H9 (cell line): Measurements from ENCODE around the gene CAMTA1. TPM values are rescaled to one million over a fixed set of nuclear protein-coding genes. Genes with fewer than 3 reads are reported as not detected.
A peak's percentile ranks its signal among the peaks of the same experiment; 100 is the strongest.

Experiments
- DNase-seq: peaks from one replicate; pipeline ENCODE4 v3.0.0-alpha.2; 2017
- H2AFZ ChIP-seq: one replicate; pipeline ENCODE4 v1.6.1; 2013; ENCODE audit warnings: mild to moderate bottlenecking, low read length, control low read depth, moderate library complexity
- H2AK5ac ChIP-seq: 2 replicates; pipeline ENCODE4 v1.6.1; 2013; ENCODE audit warnings: low read length, control low read depth, mixed read lengths; ENCODE audit not compliant: insufficient read length
- H2BK120ac ChIP-seq: one replicate; pipeline ENCODE4 v1.6.1; 2013; ENCODE audit warnings: low read depth, mild to moderate bottlenecking, low read length, control low read depth, inconsistent platforms; ENCODE audit not compliant: poor library complexity, severe bottlenecking
- H2BK12ac ChIP-seq: 2 replicates; pipeline ENCODE4 v1.6.1; 2013; ENCODE audit warnings: low read length, control low read depth, mixed read lengths, low read depth; ENCODE audit not compliant: insufficient read length
- H2BK15ac ChIP-seq: 2 replicates; pipeline ENCODE4 v1.6.1; 2013; ENCODE audit warnings: low read depth, low read length, control low read depth
- H2BK20ac ChIP-seq: one replicate; pipeline ENCODE4 v1.6.1; 2013; ENCODE audit warnings: low read depth, mild to moderate bottlenecking, low read length, control low read depth, inconsistent platforms; ENCODE audit not compliant: poor library complexity, severe bottlenecking
- H2BK5ac ChIP-seq: 2 replicates; pipeline ENCODE4 v1.6.1; 2013; ENCODE audit warnings: low read length, control low read depth, mixed read lengths; ENCODE audit not compliant: insufficient read length
- H3K14ac ChIP-seq: 2 replicates; pipeline ENCODE4 v1.6.1; 2013; ENCODE audit warnings: low read length, control low read depth; ENCODE audit not compliant: insufficient read depth
- H3K18ac ChIP-seq: 2 replicates; pipeline ENCODE4 v1.6.1; 2013; ENCODE audit warnings: low read depth, mild to moderate bottlenecking, mixed read lengths, low read length, control low read depth; ENCODE audit not compliant: insufficient read length
- H3K23ac ChIP-seq: 2 replicates; pipeline ENCODE4 v1.6.1; 2013; ENCODE audit warnings: low read length, control low read depth, mixed read lengths, low read depth; ENCODE audit not compliant: insufficient read length
- H3K23me2 ChIP-seq: 2 replicates; pipeline ENCODE4 v1.6.1; 2013; ENCODE audit warnings: low read depth, mild to moderate bottlenecking, mixed read lengths, low read length, control low read depth; ENCODE audit not compliant: insufficient read length, poor library complexity, severe bottlenecking
- H3K27ac ChIP-seq: 2 replicates; pipeline ENCODE4 v1.5.1; 2013; ENCODE audit warnings: low read length, control low read depth, mixed read lengths, low read depth; ENCODE audit not compliant: insufficient read length
- H3K27me3 ChIP-seq: 2 replicates; pipeline ENCODE4 v1.6.1; 2013; ENCODE audit warnings: low read length, control low read depth, inconsistent platforms; ENCODE audit not compliant: insufficient read depth
- H3K4ac ChIP-seq: 2 replicates; pipeline ENCODE4 v1.6.1; 2013; ENCODE audit warnings: low read depth, mild to moderate bottlenecking, control low read depth, inconsistent platforms, low read length, moderate library complexity
- H3K4me1 ChIP-seq: 2 replicates; pipeline ENCODE4 v1.6.1; 2013; ENCODE audit warnings: low read length, control low read depth, inconsistent platforms; ENCODE audit not compliant: insufficient read depth
- H3K4me2 ChIP-seq: 2 replicates; pipeline ENCODE4 v1.6.1; 2013; ENCODE audit warnings: low read length, control low read depth, mixed read lengths; ENCODE audit not compliant: insufficient read length, insufficient read depth
- H3K56ac ChIP-seq: 2 replicates; pipeline ENCODE4 v1.6.1; 2013; ENCODE audit warnings: low read depth, mild to moderate bottlenecking, mixed read lengths, low read length, control low read depth; ENCODE audit not compliant: insufficient read length
- H3K79me1 ChIP-seq: 2 replicates; pipeline ENCODE4 v1.6.1; 2013; ENCODE audit warnings: low read depth, mild to moderate bottlenecking, moderate library complexity, low read length, control low read depth, inconsistent platforms; ENCODE audit not compliant: insufficient read depth, poor library complexity, severe bottlenecking
- H3K79me2 ChIP-seq: 2 replicates; pipeline ENCODE4 v1.6.1; 2013; ENCODE audit warnings: low read length, control low read depth, inconsistent platforms; ENCODE audit not compliant: insufficient read depth
- H3K9ac ChIP-seq: 2 replicates; pipeline ENCODE4 v1.6.1; 2013; ENCODE audit warnings: low read length, control low read depth, mixed read lengths; ENCODE audit not compliant: insufficient read length; ENCODE audit errors: extremely low read depth
- H3K9me3 ChIP-seq: one replicate; pipeline ENCODE4 v1.6.1; 2013; ENCODE audit warnings: low read depth, low read length, inconsistent platforms; ENCODE audit not compliant: control insufficient read depth
- H3T11ph ChIP-seq: one replicate; pipeline ENCODE4 v1.6.1; 2013; ENCODE audit warnings: mild to moderate bottlenecking, low read length, control low read depth, inconsistent platforms
- H4K20me1 ChIP-seq: one replicate; pipeline ENCODE4 v1.6.1; 2013; ENCODE audit not compliant: control insufficient read depth, insufficient read length, insufficient read depth
- H4K5ac ChIP-seq: 2 replicates; pipeline ENCODE4 v1.6.1; 2013; ENCODE audit warnings: low read depth, mild to moderate bottlenecking, mixed read lengths, low read length, control low read depth; ENCODE audit not compliant: insufficient read length
- H4K8ac ChIP-seq: replicated peaks from 2 replicates; pipeline ENCODE4 v1.6.1; 2013; ENCODE audit warnings: low read length, control low read depth, mixed read lengths, low read depth; ENCODE audit not compliant: insufficient read length
- H4K91ac ChIP-seq: 2 replicates; pipeline ENCODE4 v1.6.1; 2013; ENCODE audit warnings: low read depth, mild to moderate bottlenecking, moderate library complexity, mixed read lengths, low read length, control low read depth; ENCODE audit not compliant: insufficient read length
- H3K27ac Mint-ChIP-seq, 3 experiments: 2 replicates in 2 of 3; 3 replicates in 1 of 3; pipeline ENCODE4 v1.8.0; 2020 to 2021; ENCODE audit warnings: mixed read lengths in 3 of 3, mild to moderate bottlenecking in 1 of 3, moderate library complexity in 1 of 3
- H3K27me3 Mint-ChIP-seq: 2 replicates; pipeline ENCODE4 v1.8.0; 2021; ENCODE audit warnings: low read depth, mild to moderate bottlenecking, moderate library complexity, mixed read lengths
- H3K36me3 Mint-ChIP-seq, 3 experiments: 2 replicates in 2 of 3; 3 replicates in 1 of 3; pipeline ENCODE4 v1.8.0; 2020 to 2021; ENCODE audit warnings: low read depth in 3 of 3, mixed read lengths in 3 of 3; ENCODE audit not compliant: insufficient read depth in 1 of 3
- H3K4me1 Mint-ChIP-seq, 2 experiments: 2 replicates each; pipeline ENCODE4 v1.8.0; 2020; ENCODE audit warnings: mixed read lengths in 2 of 2
- H3K4me3 Mint-ChIP-seq, 2 experiments: 2 replicates in 1 of 2; 3 replicates in 1 of 2; pipeline ENCODE4 v1.8.0; 2020 to 2021; ENCODE audit warnings: mild to moderate bottlenecking in 2 of 2, mixed read lengths in 2 of 2, moderate library complexity in 1 of 2
- H3K9me3 Mint-ChIP-seq, 2 experiments: 2 replicates in 1 of 2; 3 replicates in 1 of 2; pipeline ENCODE4 v1.8.0; 2020; ENCODE audit warnings: mild to moderate bottlenecking in 2 of 2, mixed read lengths in 2 of 2, moderate library complexity in 1 of 2
- WGBS: extraction: QIAGEN DNeasy Blood & Tissue Kit; methylation state at CpG from one replicate; pipeline ENCODE4 v1.1.7; 2013; ENCODE audit warnings: missing lambda C conversion rate, low lambda C conversion rate, mixed read lengths; ENCODE audit not compliant: insufficient read length; ENCODE audit errors: extremely low coverage; 5-methylcytosine and 5-hydroxymethylcytosine counted together
- total RNA-seq: library from RNA; stranded (reverse); gene quantifications from 2 replicates; pipeline ENCODE4 v1.2.1, GENCODE V29; 2021
- TF ChIP-seq, protein P1 (sequence below): fragments of 200-600 bp; sonication (generic); conservative IDR thresholded peaks from 3 replicates; pipeline ENCODE4 v1.8.0; 2021; ENCODE audit warnings: antibody characterized with exemption, mild to moderate bottlenecking

CAMTA1 gene
- total RNA-seq, 1 experiment from 2014 or later, result 115 TPM

- Histone ChIP-seq H3K4me1 (peaks cover 2% of the 10 kb centered on the region; the same call in 1 of the 2 replicates), H2BK5ac (no peak overlapping the region), H3T11ph (no peak overlapping the region), H3K79me2 (no peaks in the 10 kb centered on the region), H4K20me1 (no peaks in the 10 kb centered on the region), H3K4me2 (no peak overlapping the region), H3K56ac (no peak overlapping the region), H4K5ac (no peak overlapping the region), H3K23me2 (no peaks in the 10 kb centered on the region), H3K4ac (no peak overlapping the region), H2AFZ (no peak overlapping the region), H2BK20ac (peak overlapping the region; percentile 45), H2BK120ac (no peak overlapping the region), H4K91ac (no peak overlapping the region), H3K23ac (no peak overlapping the region), H2AK5ac (no peak overlapping the region), H4K8ac (no peak overlapping the region), H3K27me3 (no peaks in the 10 kb centered on the region), H3K14ac (no peak overlapping the region), H3K27ac (no peak overlapping the region), H3K79me1 (no peaks in the 10 kb centered on the region), H2BK12ac (no peak overlapping the region), H2BK15ac (no peak overlapping the region), H3K18ac (no peak overlapping the region), H3K9ac (no peak overlapping the region), H3K9me3 (no peaks in the 10 kb centered on the region)
- DNase-seq, result no peak
- no peaks in the 10 kb centered on the region for H3K9me3 Mint-ChIP-seq
- H3K4me1 Mint-ChIP-seq, result peaks cover 35 to 43% of the 10 kb centered on the region in 2 experiments
- H3K27ac Mint-ChIP-seq, result peak overlapping the region in 1 of 3 experiments; percentile 51; a peak in 1 of 7 replicates
- no peak overlapping the region for H3K4me3 Mint-ChIP-seq
- TF ChIP-seq, protein P1, sequence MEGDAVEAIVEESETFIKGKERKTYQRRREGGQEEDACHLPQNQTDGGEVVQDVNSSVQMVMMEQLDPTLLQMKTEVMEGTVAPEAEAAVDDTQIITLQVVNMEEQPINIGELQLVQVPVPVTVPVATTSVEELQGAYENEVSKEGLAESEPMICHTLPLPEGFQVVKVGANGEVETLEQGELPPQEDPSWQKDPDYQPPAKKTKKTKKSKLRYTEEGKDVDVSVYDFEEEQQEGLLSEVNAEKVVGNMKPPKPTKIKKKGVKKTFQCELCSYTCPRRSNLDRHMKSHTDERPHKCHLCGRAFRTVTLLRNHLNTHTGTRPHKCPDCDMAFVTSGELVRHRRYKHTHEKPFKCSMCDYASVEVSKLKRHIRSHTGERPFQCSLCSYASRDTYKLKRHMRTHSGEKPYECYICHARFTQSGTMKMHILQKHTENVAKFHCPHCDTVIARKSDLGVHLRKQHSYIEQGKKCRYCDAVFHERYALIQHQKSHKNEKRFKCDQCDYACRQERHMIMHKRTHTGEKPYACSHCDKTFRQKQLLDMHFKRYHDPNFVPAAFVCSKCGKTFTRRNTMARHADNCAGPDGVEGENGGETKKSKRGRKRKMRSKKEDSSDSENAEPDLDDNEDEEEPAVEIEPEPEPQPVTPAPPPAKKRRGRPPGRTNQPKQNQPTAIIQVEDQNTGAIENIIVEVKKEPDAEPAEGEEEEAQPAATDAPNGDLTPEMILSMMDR, result no peak
- H3K27me3 Mint-ChIP-seq, result no peaks in the 10 kb centered on the region
- no CpG with 5 or more reads among the region's 14 CpGs for WGBS
- H3K36me3 Mint-ChIP-seq, result no peaks in the 10 kb centered on the region
Observed at GRCh38 chr1:7378346-7379130, 593.3 kb downstream of the CAMTA1 start.
